A549 (cell line): ENCODE data around the gene CD300A.

ENCODE experiments used
- BHLHE40 ChIP-seq: IDR thresholded peaks from 2 replicates; pipeline ENCODE4 v1.6.1; 2012; ENCODE audit warnings: low read depth, low read length, inconsistent platforms
- EHMT2 ChIP-seq: fragments of 200-600 bp; sonication (generic); IDR thresholded peaks from 2 replicates; pipeline ENCODE4 v1.6.1; 2016; ENCODE audit warnings: antibody characterized with exemption, low read depth, mild to moderate bottlenecking, moderate library complexity
- EP300 ChIP-seq, 2 experiments: fragments of >200 bp; sonication (Bioruptor Twin); formaldehyde crosslinking; IDR thresholded peaks; 2 replicates in 1 of 2; 3 replicates in 1 of 2; pipeline ENCODE4 v1.6.1; 2016 to 2017
- FOSL2 ChIP-seq, 2 experiments: fragments of 450-650 bp in 1 of 2; fragments of >200 bp in 1 of 2; sonication (Bioruptor Twin) in 1 of 2; formaldehyde crosslinking; IDR thresholded peaks; 2 replicates each; pipeline versions ENCODE4 v1.5.0 to v1.6.1; 2016 to 2020; ENCODE audit warnings: mild to moderate bottlenecking in 1 of 2, moderate library complexity in 1 of 2
- KDM1A ChIP-seq: fragments of 200-600 bp; sonication (generic); IDR thresholded peaks from 2 replicates; pipeline ENCODE4 v1.6.1; 2016; ENCODE audit warnings: low read depth, mild to moderate bottlenecking
- POLR2A ChIP-seq: IDR thresholded peaks from 2 replicates; pipeline ENCODE4 v1.6.1; 2012; ENCODE audit warnings: mild to moderate bottlenecking, low read length
- ZC3H11A ChIP-seq: fragments of 450-650 bp; IDR thresholded peaks from 2 replicates; pipeline ENCODE4 v1.6.1; 2014; ENCODE audit warnings: antibody characterized with exemption, mild to moderate bottlenecking
- TF ChIP-seq, protein P1 (sequence below): fragments of >200 bp; sonication (Bioruptor Twin); formaldehyde crosslinking; IDR thresholded peaks from 3 replicates; pipeline ENCODE4 v1.5.1; 2016
- TF ChIP-seq, protein P2 (sequence below): fragments of 150-350 bp; IDR thresholded peaks from 2 replicates; pipeline ENCODE4 v1.6.1; 2014; ENCODE audit warnings: low read depth, mild to moderate bottlenecking, low read length
- TF ChIP-seq, protein P3 (sequence below): IDR thresholded peaks from 2 replicates; pipeline ENCODE4 v1.6.1; 2012
- TF ChIP-seq, protein P4 (sequence below): IDR thresholded peaks from 2 replicates; pipeline ENCODE4 v1.6.1; 2012

DNA sequence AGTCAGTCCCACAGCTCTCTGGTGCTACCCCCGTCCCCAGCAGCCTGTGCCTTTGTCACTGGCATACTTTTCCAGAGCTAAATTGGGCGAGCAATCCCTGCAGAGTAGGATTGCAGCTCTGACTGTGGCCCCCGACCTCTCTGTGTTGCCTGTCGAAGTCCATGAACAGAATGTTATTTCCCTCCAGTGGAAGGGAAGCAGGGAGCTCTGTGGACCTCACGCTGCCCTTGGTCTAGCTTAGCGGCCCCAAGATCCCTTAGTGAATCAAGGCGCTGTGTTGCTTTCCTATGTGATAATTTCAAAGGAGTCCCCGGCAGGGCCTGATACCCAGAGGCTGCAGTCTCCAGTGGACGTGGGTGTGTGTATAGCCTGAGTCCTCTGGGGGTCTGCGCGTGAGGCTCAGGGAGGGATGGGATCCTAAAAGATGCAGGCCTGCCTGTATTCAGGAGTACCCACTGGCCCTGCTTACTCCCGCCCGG is 15.5 kb upstream of the CD300A start:
- TF ChIP-seq, protein P1, sequence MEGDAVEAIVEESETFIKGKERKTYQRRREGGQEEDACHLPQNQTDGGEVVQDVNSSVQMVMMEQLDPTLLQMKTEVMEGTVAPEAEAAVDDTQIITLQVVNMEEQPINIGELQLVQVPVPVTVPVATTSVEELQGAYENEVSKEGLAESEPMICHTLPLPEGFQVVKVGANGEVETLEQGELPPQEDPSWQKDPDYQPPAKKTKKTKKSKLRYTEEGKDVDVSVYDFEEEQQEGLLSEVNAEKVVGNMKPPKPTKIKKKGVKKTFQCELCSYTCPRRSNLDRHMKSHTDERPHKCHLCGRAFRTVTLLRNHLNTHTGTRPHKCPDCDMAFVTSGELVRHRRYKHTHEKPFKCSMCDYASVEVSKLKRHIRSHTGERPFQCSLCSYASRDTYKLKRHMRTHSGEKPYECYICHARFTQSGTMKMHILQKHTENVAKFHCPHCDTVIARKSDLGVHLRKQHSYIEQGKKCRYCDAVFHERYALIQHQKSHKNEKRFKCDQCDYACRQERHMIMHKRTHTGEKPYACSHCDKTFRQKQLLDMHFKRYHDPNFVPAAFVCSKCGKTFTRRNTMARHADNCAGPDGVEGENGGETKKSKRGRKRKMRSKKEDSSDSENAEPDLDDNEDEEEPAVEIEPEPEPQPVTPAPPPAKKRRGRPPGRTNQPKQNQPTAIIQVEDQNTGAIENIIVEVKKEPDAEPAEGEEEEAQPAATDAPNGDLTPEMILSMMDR: no peak
- TF ChIP-seq, protein P2, sequence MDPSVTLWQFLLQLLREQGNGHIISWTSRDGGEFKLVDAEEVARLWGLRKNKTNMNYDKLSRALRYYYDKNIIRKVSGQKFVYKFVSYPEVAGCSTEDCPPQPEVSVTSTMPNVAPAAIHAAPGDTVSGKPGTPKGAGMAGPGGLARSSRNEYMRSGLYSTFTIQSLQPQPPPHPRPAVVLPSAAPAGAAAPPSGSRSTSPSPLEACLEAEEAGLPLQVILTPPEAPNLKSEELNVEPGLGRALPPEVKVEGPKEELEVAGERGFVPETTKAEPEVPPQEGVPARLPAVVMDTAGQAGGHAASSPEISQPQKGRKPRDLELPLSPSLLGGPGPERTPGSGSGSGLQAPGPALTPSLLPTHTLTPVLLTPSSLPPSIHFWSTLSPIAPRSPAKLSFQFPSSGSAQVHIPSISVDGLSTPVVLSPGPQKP: no peak
- TF ChIP-seq, protein P3, sequence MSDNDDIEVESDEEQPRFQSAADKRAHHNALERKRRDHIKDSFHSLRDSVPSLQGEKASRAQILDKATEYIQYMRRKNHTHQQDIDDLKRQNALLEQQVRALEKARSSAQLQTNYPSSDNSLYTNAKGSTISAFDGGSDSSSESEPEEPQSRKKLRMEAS: no peak
- no peak for TF ChIP-seq EP300 (IDR thresholded peaks at IDR 0.05)
- TF ChIP-seq POLR2A: no peak
- no peak for TF ChIP-seq BHLHE40
- no peak for TF ChIP-seq FOSL2 (IDR thresholded peaks at IDR 0.05)
- TF ChIP-seq FOSL2 (CRISPR knock-in tag; IDR thresholded peaks at IDR 0.05): no peak
- no peak for TF ChIP-seq EHMT2
- TF ChIP-seq KDM1A: no peak
- no peak for TF ChIP-seq ZC3H11A
- TF ChIP-seq, protein P4, sequence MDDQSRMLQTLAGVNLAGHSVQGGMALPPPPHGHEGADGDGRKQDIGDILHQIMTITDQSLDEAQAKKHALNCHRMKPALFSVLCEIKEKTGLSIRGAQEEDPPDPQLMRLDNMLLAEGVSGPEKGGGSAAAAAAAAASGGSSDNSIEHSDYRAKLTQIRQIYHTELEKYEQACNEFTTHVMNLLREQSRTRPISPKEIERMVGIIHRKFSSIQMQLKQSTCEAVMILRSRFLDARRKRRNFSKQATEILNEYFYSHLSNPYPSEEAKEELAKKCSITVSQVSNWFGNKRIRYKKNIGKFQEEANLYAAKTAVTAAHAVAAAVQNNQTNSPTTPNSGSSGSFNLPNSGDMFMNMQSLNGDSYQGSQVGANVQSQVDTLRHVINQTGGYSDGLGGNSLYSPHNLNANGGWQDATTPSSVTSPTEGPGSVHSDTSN: no peak
